Activated naive CD8-positive, alpha-beta T cell treated with anti-CD3 and anti-CD28 coated beads, Interleukin-2, amount 10 ng/mL, durations not matched to agents 7 days and 5 days (primary cell): ENCODE data around the gene TRIM27. TPM values are rescaled to one million over a fixed set of nuclear protein-coding genes. Genes with fewer than 3 reads are reported as not detected.

Experiments
- ATAC-seq: fragments of 150-1000 bp; cut with Tn5 transposase; one replicate; pipeline ENCODE4 v1.10.0; 2021; ENCODE audit warnings: low read depth, moderate library complexity
- POLR2A ChIA-PET: fragments of 350-600 bp; sonication (Branson Sonifier 250); formaldehyde crosslinking; loops from one replicate; lab custom pipeline; 2021; ENCODE audit warnings: antibody characterized with exemption; lab: Charles Lee
- DNase-seq: peaks from one replicate; pipeline ENCODE4 v3.0.0; 2021
- H3K27ac Mint-ChIP-seq: one replicate; pipeline ENCODE4 v1.8.0; 2022; ENCODE audit warnings: mild to moderate bottlenecking, mixed read lengths
- H3K27me3 Mint-ChIP-seq: one replicate; pipeline ENCODE4 v1.8.0; 2022; ENCODE audit warnings: mild to moderate bottlenecking, moderate library complexity, mixed read lengths
- H3K36me3 Mint-ChIP-seq: one replicate; pipeline ENCODE4 v1.8.0; 2021; ENCODE audit warnings: mild to moderate bottlenecking, mixed read lengths
- H3K4me1 Mint-ChIP-seq: one replicate; pipeline ENCODE4 v1.8.0; 2021; ENCODE audit warnings: mixed read lengths
- H3K4me3 Mint-ChIP-seq: one replicate; pipeline ENCODE4 v1.8.0; 2022; ENCODE audit warnings: mild to moderate bottlenecking, moderate library complexity, mixed read lengths
- H3K9me3 Mint-ChIP-seq: one replicate; pipeline ENCODE4 v1.8.0; 2021; ENCODE audit warnings: mixed read lengths
- total RNA-seq, 2 experiments: library from RNA; stranded (reverse); gene quantifications; one replicate each; pipeline ENCODE4 v1.2.3, GENCODE V29; 2021

TRIM27 gene
- total RNA-seq, 2 experiments from 2014 or later = 64.4 to 67.1 TPM

GRCh38 chr6:28901831-28902230 lies 22.0 kb downstream of the TRIM27 start:
- no peaks in the 10 kb centered on the region for H3K9me3 Mint-ChIP-seq
- H3K36me3 Mint-ChIP-seq = peaks cover 37% of the 10 kb centered on the region
- H3K27ac Mint-ChIP-seq = no peak overlapping the region
- no peaks in the 10 kb centered on the region for H3K27me3 Mint-ChIP-seq
- no peak for DNase-seq
- peaks cover 10% of the 10 kb centered on the region for H3K4me1 Mint-ChIP-seq
- no peak for ATAC-seq
- POLR2A ChIA-PET = no interaction called here
- no peak overlapping the region for H3K4me3 Mint-ChIP-seq

- H3K27me3 Mint-ChIP-seq = no peaks in the 10 kb centered on the region
- ATAC-seq = no peak
- POLR2A ChIA-PET = no interaction called here
- peak overlapping the region; percentile 20 for H3K27ac Mint-ChIP-seq
- DNase-seq = no peak
- H3K36me3 Mint-ChIP-seq = peaks cover 37% of the 10 kb centered on the region
- no peaks in the 10 kb centered on the region for H3K9me3 Mint-ChIP-seq
- H3K4me3 Mint-ChIP-seq = no peak overlapping the region
- H3K4me1 Mint-ChIP-seq = peaks cover 14% of the 10 kb centered on the region
Measured at GRCh38 chr6:28900577-28901256, 23.1 kb downstream of the TRIM27 start.

GRCh38 chr6:28898710-28898965 lies 25.1 kb downstream of the TRIM27 start:
- Mint-ChIP-seq H3K4me3 (peak overlapping the region; percentile 82), H3K27ac (peak overlapping the region; percentile 87)

GRCh38 chr6:28897369-28897745 lies 26.4 kb downstream of the TRIM27 start:
- H3K27me3 Mint-ChIP-seq = no peaks in the 10 kb centered on the region
- DNase-seq (no peak), ATAC-seq (no peak)
- POLR2A ChIA-PET = interaction anchor here (2.4 to 5.5 kb wide), 4 partner anchors 13 to 59 kb away, joined by 14 to 119 read pairs (median 46); partner anchors contain the start of gene TRIM27
- peaks cover 21% of the 10 kb centered on the region for H3K4me1 Mint-ChIP-seq
- peaks cover 10% of the 10 kb centered on the region for H3K36me3 Mint-ChIP-seq
- peak overlapping the region; percentile 94 for H3K4me3 Mint-ChIP-seq
- H3K9me3 Mint-ChIP-seq = no peaks in the 10 kb centered on the region
- H3K27ac Mint-ChIP-seq = no peak overlapping the region

More at GRCh38 chr6:28898710-28898965, 25.1 kb downstream of the TRIM27 start:
- DNase-seq (no peak), ATAC-seq (no peak)
- H3K36me3 Mint-ChIP-seq = peaks cover 22% of the 10 kb centered on the region
- no peaks in the 10 kb centered on the region for H3K9me3 Mint-ChIP-seq
- H3K27me3 Mint-ChIP-seq = no peaks in the 10 kb centered on the region
- POLR2A ChIA-PET = interaction anchor here (0.8 to 5.5 kb wide), 3 partner anchors 14 to 85 kb away, joined by 4 to 119 read pairs (median 76); partner anchors contain the start of gene TRIM27
- peaks cover 21% of the 10 kb centered on the region for H3K4me1 Mint-ChIP-seq

- DNase-seq (peak; percentile 61), ATAC-seq (peak; percentile 43)
- H3K36me3 Mint-ChIP-seq = peaks cover 10% of the 10 kb centered on the region
- H3K4me3 Mint-ChIP-seq = peak overlapping the region; percentile 94
- no peaks in the 10 kb centered on the region for H3K9me3 Mint-ChIP-seq
- H3K27me3 Mint-ChIP-seq = no peaks in the 10 kb centered on the region
- peaks cover 21% of the 10 kb centered on the region for H3K4me1 Mint-ChIP-seq
- peak overlapping the region; percentile 97 for H3K27ac Mint-ChIP-seq
- POLR2A ChIA-PET = interaction anchor here (0.9 to 5.5 kb wide), 12 partner anchors 12 to 1032 kb away, joined by 3 to 119 read pairs (median 10); partner anchors contain the start of gene TRIM27
Measured at GRCh38 chr6:28896505-28897368, 27.0 kb downstream of the TRIM27 start.

- ATAC-seq = peak; percentile 78
- no peaks in the 10 kb centered on the region for H3K27me3 Mint-ChIP-seq
- POLR2A ChIA-PET = interaction anchor here (0.6 to 5.5 kb wide), 22 partner anchors 11 to 1030 kb away, joined by 3 to 119 read pairs (median 6); partner anchors contain the start of genes TRIM27 and ZSCAN23
Measured at GRCh38 chr6:28895131-28895812, 28.5 kb downstream of the TRIM27 start.

DNA sequence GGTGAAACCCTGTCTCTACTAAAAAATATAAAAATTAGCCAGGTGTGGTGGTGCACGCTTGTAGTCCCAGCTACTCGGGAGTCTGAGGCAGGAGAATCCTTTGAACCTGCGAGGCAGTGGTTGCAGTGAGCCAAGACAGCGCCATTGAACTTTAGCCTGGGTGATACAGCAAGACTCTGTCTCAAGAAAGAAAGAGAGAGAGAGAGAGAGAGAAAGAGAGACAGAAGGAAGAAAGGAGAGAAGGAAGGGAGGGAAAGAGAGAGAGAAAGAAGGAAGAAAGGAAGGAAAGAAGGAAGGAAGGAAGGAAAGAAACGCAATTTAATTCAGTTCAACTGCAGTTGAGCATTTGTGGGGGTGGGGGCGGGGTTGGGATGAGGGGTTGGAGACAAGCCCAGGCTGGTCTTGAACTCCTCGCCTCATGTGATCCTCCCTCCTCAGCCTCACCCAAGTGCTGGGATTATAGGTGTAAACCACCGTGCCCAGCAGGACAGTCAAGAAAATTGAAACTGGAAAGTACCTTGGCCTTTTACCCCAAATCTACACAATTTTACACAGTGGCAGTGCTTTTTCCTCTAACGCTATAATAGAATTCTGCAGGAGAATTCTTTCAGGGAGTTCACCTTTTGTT lies 30.5 kb downstream of the TRIM27 start:
- POLR2A ChIA-PET = interaction anchor here (0.7 to 1.0 kb wide), 2 partner anchors 9 to 419 kb away, joined by 3 to 5 read pairs; no protein-coding TSS in a partner anchor
- Mint-ChIP-seq H3K27ac (peak overlapping the region; percentile 43), H3K4me1 (peaks cover 13% of the 10 kb centered on the region), H3K27me3 (no peaks in the 10 kb centered on the region), H3K4me3 (no peak overlapping the region), H3K36me3 (peaks cover 5% of the 10 kb centered on the region), H3K9me3 (no peaks in the 10 kb centered on the region)
- ATAC-seq (no peak), DNase-seq (no peak)

More at GRCh38 chr6:28895131-28895812, 28.5 kb downstream of the TRIM27 start:
- peaks cover 6% of the 10 kb centered on the region for H3K36me3 Mint-ChIP-seq
- H3K9me3 Mint-ChIP-seq = no peaks in the 10 kb centered on the region
- peak overlapping the region; percentile 97 for H3K27ac Mint-ChIP-seq
- peaks cover 19% of the 10 kb centered on the region for H3K4me1 Mint-ChIP-seq
- peak overlapping the region; percentile 94 for H3K4me3 Mint-ChIP-seq
- DNase-seq = peak; percentile 80

- Mint-ChIP-seq H3K9me3 (no peaks in the 10 kb centered on the region), H3K27ac (no peak overlapping the region), H3K36me3 (peaks cover 5% of the 10 kb centered on the region), H3K4me3 (no peak overlapping the region), H3K27me3 (no peaks in the 10 kb centered on the region), H3K4me1 (peaks cover 13% of the 10 kb centered on the region)
- POLR2A ChIA-PET = no interaction called here
- DNase-seq (no peak), ATAC-seq (no peak)
Measured at GRCh38 chr6:28892525-28892924, 31.3 kb downstream of the TRIM27 start.

GRCh38 chr6:28887796-28888496 lies 35.8 kb downstream of the TRIM27 start:
- POLR2A ChIA-PET = interaction anchor here (0.8 to 4.9 kb wide), 4 partner anchors 9 to 36 kb away, joined by 3 to 64 read pairs (median 4); partner anchors contain the start of gene TRIM27
- Mint-ChIP-seq H3K9me3 (no peaks in the 10 kb centered on the region), H3K4me1 (peaks cover 19% of the 10 kb centered on the region), H3K27me3 (no peaks in the 10 kb centered on the region), H3K36me3 (peaks cover 7% of the 10 kb centered on the region), H3K4me3 (no peak overlapping the region), H3K27ac (no peak overlapping the region)
- DNase-seq = no peak
- ATAC-seq = no peak

GRCh38 chr6:28886079-28886439 lies 37.7 kb downstream of the TRIM27 start:
- Mint-ChIP-seq H3K27me3 (peaks cover 4% of the 10 kb centered on the region), H3K4me1 (peaks cover 24% of the 10 kb centered on the region), H3K4me3 (no peak overlapping the region), H3K9me3 (peaks cover 3% of the 10 kb centered on the region), H3K27ac (no peak overlapping the region), H3K36me3 (peaks cover 7% of the 10 kb centered on the region)
- ATAC-seq = no peak
- DNase-seq = no peak
- POLR2A ChIA-PET = interaction anchor here (2.1 to 5.8 kb wide), 5 partner anchors 11 to 993 kb away, joined by 6 to 119 read pairs (median 28); partner anchors contain the start of gene TRIM27

GRCh38 chr6:28884423-28885131 lies 39.2 kb downstream of the TRIM27 start:
- peaks cover 7% of the 10 kb centered on the region for H3K36me3 Mint-ChIP-seq
- H3K4me3 Mint-ChIP-seq = peak overlapping the region; percentile 76
- H3K27me3 Mint-ChIP-seq = peaks cover 4% of the 10 kb centered on the region
- peaks cover 29% of the 10 kb centered on the region for H3K4me1 Mint-ChIP-seq
- peaks cover 3% of the 10 kb centered on the region for H3K9me3 Mint-ChIP-seq
- H3K27ac Mint-ChIP-seq = peak overlapping the region; percentile 89
- POLR2A ChIA-PET = interaction anchor here (0.7 to 5.8 kb wide), 11 partner anchors 9 to 1737 kb away, joined by 3 to 119 read pairs (median 6); partner anchors contain the start of gene TRIM27
- ATAC-seq (peak; percentile 90), DNase-seq (peak; percentile 71)
